DOHH2 (cell line): ENCODE measurements around the gene CHSY1.

Source experiments
- H3F3A ChIP-seq: fragments of 200-600 bp; sonication (generic), shearing (Covaris generic); 2 replicates; pipeline ENCODE4 v1.6.0; 2016; ENCODE audit warnings: antibody characterized with exemption, mild to moderate bottlenecking; ENCODE audit not compliant: control insufficient read depth, insufficient read depth
- H3K27ac ChIP-seq: fragments of 200-600 bp; sonication (generic); 2 replicates; pipeline ENCODE4 v1.5.1; 2014; ENCODE audit warnings: low read depth, mild to moderate bottlenecking, low read length, moderate library complexity
- H3K27me3 ChIP-seq: fragments of 200-600 bp; sonication (generic); 2 replicates; pipeline ENCODE4 v1.6.1; 2014; ENCODE audit warnings: mild to moderate bottlenecking, low read length, mixed read lengths; ENCODE audit not compliant: control insufficient read depth
- H3K36me3 ChIP-seq: fragments of 200-600 bp; sonication (generic); 2 replicates; pipeline ENCODE4 v1.6.1; 2014; ENCODE audit warnings: mild to moderate bottlenecking, low read length, moderate library complexity, mixed read lengths; ENCODE audit not compliant: control insufficient read depth
- H3K4me1 ChIP-seq: fragments of 200-600 bp; sonication (generic); 2 replicates; pipeline ENCODE4 v1.6.1; 2014; ENCODE audit warnings: mild to moderate bottlenecking, low read length, mixed read lengths; ENCODE audit not compliant: control insufficient read depth
- H3K4me2 ChIP-seq: fragments of 200-600 bp; sonication (generic); 2 replicates; pipeline ENCODE4 v1.6.0; 2014; ENCODE audit warnings: mild to moderate bottlenecking, low read length, moderate library complexity
- H3K4me3 ChIP-seq: fragments of 200-600 bp; sonication (generic); 2 replicates; pipeline ENCODE4 v1.5.1; 2014; ENCODE audit warnings: mild to moderate bottlenecking, low read length, mixed read lengths
- H3K79me2 ChIP-seq: fragments of 200-600 bp; sonication (generic); 2 replicates; pipeline ENCODE4 v1.6.1; 2014; ENCODE audit warnings: mild to moderate bottlenecking, low read length, mixed read lengths; ENCODE audit not compliant: control insufficient read depth
- H3K9me2 ChIP-seq: fragments of 200-600 bp; sonication (generic); replicated peaks from 2 replicates; pipeline ENCODE4 v1.6.1; 2014; ENCODE audit warnings: mild to moderate bottlenecking, low read length, mixed read lengths; ENCODE audit not compliant: control insufficient read depth
- H3K9me3 ChIP-seq: fragments of 200-600 bp; sonication (generic); 2 replicates; pipeline ENCODE4 v1.6.1; 2014; ENCODE audit warnings: antibody characterized with exemption, low read length, mixed read lengths; ENCODE audit not compliant: control insufficient read depth, insufficient read depth
- H4K20me1 ChIP-seq: fragments of 200-600 bp; sonication (generic); 2 replicates; pipeline ENCODE4 v1.6.0; 2014; ENCODE audit warnings: low read depth, mild to moderate bottlenecking, antibody characterized with exemption, low read length, moderate library complexity; ENCODE audit not compliant: control insufficient read depth, insufficient read depth
- EZH2phosphoT487 ChIP-seq: fragments of 200-600 bp; sonication (generic); IDR thresholded peaks from 2 replicates; pipeline ENCODE4 v1.6.1; 2017; ENCODE audit warnings: borderline replicate concordance, mild to moderate bottlenecking, antibody characterized with exemption, low read length, moderate library complexity, mixed read lengths
- TF ChIP-seq, protein P1 (sequence below): fragments of 200-600 bp; sonication (generic); IDR thresholded peaks from one replicate; pipeline ENCODE4 v1.5.1; 2014; ENCODE audit warnings: antibody characterized with exemption, mild to moderate bottlenecking, low read depth, low read length; ENCODE audit not compliant: poor library complexity, severe bottlenecking

Gene CHSY1

DNA sequence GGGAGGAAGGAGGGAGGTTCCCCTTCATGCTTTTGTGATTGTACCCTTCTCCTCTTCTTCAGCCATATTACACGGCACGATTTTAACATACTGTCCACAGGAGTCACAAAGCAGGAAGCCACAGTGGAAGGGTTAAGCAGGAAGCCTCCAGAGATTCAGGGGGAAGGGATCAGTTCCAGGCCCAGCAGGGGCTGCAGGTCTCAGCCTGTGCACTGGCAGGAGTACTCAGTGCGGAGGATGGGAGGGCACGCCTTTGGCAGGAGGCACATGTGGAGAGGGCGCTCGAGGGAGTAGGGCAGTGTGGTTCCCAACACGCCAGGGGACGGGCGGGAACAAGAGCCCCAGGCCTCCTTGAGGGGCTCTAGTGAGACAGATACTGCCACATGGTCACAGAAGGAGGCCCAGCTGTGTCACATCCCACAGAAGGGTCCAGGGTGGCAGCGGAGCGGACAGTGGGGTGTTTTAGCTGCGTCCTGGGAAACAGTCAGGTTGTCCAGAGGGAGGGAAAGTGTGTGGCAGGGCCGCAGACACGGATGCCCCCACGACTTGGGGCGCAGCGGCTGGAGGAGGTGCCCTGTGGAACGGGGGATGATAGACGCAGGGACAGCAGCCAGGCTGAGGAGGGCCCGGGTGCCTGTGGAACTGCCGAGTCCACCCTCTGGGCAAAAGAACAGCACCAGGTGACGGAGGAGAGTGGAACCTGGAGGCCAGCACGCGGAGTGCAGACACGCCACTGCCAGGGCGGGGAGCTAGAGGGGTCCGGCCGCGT, 77.5 kb downstream of the CHSY1 start:
- Histone ChIP-seq H4K20me1 (peaks cover 18% of the 10 kb centered on the region; the same call in 1 of the 2 replicates), H3K36me3 (peaks cover 15% of the 10 kb centered on the region), H3K4me2 (no peak overlapping the region), H3K9me2 (no peaks in the 10 kb centered on the region), H3K4me1 (peaks cover 9% of the 10 kb centered on the region), H3K9me3 (no peaks in the 10 kb centered on the region), H3K4me3 (no peak overlapping the region), H3F3A (0 out of 2 replicates have a peak, but pooled peaks cover 2% of the 10 kb centered on the region), H3K27ac (no peak overlapping the region), H3K27me3 (no peaks in the 10 kb centered on the region), H3K79me2 (no peaks in the 10 kb centered on the region)
- TF ChIP-seq, protein P1, sequence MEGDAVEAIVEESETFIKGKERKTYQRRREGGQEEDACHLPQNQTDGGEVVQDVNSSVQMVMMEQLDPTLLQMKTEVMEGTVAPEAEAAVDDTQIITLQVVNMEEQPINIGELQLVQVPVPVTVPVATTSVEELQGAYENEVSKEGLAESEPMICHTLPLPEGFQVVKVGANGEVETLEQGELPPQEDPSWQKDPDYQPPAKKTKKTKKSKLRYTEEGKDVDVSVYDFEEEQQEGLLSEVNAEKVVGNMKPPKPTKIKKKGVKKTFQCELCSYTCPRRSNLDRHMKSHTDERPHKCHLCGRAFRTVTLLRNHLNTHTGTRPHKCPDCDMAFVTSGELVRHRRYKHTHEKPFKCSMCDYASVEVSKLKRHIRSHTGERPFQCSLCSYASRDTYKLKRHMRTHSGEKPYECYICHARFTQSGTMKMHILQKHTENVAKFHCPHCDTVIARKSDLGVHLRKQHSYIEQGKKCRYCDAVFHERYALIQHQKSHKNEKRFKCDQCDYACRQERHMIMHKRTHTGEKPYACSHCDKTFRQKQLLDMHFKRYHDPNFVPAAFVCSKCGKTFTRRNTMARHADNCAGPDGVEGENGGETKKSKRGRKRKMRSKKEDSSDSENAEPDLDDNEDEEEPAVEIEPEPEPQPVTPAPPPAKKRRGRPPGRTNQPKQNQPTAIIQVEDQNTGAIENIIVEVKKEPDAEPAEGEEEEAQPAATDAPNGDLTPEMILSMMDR = no peak

DNA sequence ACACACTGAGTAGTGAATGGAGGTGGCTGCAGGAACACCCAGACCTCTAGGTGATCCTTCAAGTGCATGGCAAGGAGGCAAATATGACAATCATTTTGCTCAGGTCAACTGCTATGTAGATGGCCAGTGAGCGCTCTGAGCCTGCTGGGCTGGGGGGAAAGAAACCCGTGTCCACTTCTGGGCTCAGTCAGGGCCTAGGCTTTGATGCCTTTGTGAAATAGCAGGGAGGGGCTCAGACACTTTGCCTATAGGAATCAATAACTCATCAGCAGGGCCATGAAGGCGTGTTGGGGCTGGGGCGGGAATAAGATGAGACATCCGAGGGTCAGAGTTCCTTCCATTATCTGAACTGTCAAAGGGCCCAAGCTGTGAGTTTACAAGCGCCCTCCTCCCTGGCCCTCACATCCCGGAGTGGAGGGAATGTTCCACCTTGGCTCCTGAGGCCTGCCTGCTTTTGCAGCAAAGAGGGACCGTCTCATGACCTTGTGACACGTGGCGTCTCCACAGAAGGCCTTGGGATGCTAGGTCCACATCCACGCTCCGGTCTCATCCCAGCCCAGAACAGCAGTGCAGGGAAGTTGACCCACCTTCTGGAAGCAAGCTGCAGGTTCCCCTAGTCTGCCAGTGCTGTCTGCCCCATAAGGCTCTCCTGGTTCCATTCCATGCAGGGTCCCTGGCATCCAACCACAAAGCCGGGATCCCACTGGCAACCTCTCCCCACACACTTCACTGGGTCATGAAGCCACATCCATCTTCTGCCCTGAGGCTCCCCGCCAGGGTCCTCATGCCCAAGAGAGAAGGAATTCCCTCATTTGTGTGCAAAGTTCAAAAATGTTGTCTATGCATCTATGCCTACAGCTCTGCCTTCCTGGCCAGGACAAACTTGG, 78.4 kb downstream of the CHSY1 start:
- Histone ChIP-seq H3K4me2 (no peak overlapping the region), H4K20me1 (peaks cover 15% of the 10 kb centered on the region; the same call in 1 of the 2 replicates)

DNA sequence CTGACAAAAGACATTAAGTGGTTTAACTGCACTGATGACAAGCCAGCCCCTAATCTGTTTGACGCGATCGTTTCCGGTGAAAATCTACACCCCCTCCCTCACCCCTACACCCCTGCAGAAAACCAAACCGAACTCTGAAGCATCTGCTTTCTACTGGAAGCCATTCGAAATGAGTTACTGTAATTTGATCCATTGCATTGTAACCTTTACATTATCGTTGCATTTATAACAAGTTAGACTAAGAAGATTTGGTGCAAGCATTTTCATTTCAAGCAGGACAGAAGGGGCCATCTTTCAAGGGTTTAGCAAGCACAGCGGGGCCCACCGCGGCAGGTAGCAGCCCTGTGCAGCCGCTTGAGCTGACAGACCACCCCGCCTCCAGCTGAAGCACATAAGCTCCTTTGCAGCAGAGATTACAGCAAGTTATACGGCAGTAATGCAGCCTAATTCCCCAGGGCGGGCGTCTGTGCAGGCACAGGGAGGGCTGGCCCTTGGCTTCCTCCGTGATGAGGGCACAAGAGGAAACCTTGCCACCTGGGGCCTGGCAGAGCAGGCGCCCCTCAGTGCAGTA, 79.3 kb downstream of the CHSY1 start:
- no peaks in the 10 kb centered on the region for H3K9me3 ChIP-seq
- 0 out of 2 replicates have a peak, but pooled peaks cover 2% of the 10 kb centered on the region for H3F3A ChIP-seq
- H3K9me2 ChIP-seq = no peaks in the 10 kb centered on the region
- H4K20me1 ChIP-seq = peaks cover 8% of the 10 kb centered on the region; the same call in 1 of the 2 replicates
- no peaks in the 10 kb centered on the region for H3K79me2 ChIP-seq
- H3K27ac ChIP-seq = no peak overlapping the region
- peaks cover 7% of the 10 kb centered on the region; the same call in 1 of the 2 replicates for H3K36me3 ChIP-seq
- peaks cover 18% of the 10 kb centered on the region for H3K4me1 ChIP-seq
- no peak overlapping the region for H3K4me2 ChIP-seq
- H3K4me3 ChIP-seq = no peak overlapping the region
- H3K27me3 ChIP-seq = no peaks in the 10 kb centered on the region
- no peak for TF ChIP-seq EZH2phosphoT487
- TF ChIP-seq, protein P1 = no peak

More for the DNA sequence above, 78.4 kb downstream of the CHSY1 start:
- TF ChIP-seq, protein P1 = no peak
- no peak for TF ChIP-seq EZH2phosphoT487
- peaks cover 9% of the 10 kb centered on the region for H3K4me1 ChIP-seq
- no peaks in the 10 kb centered on the region for H3K9me2 ChIP-seq
- H3K27me3 ChIP-seq = no peaks in the 10 kb centered on the region
- H3K27ac ChIP-seq = no peak overlapping the region
- 0 out of 2 replicates have a peak, but pooled peaks cover 2% of the 10 kb centered on the region for H3F3A ChIP-seq
- no peak overlapping the region for H3K4me3 ChIP-seq
- H3K9me3 ChIP-seq = no peaks in the 10 kb centered on the region
- no peaks in the 10 kb centered on the region for H3K79me2 ChIP-seq
- H3K36me3 ChIP-seq = peaks cover 14% of the 10 kb centered on the region
